ENCODE results near the gene ZNF771.
A peak's percentile ranks its signal among the peaks of the same experiment; 100 is the strongest.

The ZNF771 gene

DNA sequence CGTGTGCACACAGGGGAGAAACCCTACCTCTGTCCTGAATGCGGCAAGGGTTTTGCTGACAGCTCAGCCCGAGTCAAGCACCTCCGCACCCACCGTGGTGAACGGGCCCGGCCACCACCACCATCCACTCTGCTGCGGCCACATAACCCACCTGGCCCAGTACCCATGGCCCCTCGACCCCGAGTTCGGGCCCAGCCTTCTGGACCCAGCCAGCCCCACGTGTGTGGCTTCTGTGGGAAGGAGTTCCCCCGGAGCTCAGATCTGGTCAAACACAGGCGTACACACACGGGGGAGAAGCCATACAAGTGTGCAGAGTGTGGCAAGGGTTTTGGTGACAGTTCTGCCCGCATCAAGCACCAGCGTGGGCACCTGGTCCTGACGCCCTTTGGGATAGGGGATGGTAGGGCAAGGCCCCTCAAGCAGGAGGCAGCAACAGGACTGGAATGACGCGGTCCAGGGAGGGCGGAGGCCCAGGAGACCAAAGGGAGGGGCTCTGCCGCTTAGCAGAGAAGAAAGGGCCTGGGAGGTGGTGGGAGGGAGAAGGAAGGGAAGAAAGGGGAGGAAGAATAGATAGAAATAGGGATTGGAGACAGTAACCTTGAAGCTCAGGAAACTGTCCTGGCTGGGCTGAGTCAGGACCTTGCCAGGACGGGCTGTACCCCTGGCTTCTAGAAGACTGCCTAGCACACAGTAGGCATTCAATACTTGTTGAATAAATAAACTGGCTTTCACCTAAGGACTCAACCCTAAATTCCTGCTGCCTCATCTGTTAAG is 8.6 kb upstream of the ZNF771 start:
- H3K9me3 ChIP-seq (ENCODE audit: control insufficient read depth, low read length) = no peaks in the 10 kb centered on the region
- H3K27ac ChIP-seq (ENCODE audit: insufficient read depth, low read length, poor library complexity, severe bottlenecking) = peak overlapping the region; percentile 30
- DNase-seq = no peak
- no peak overlapping the region for H3K4me3 ChIP-seq (ENCODE audit: insufficient read depth, low read depth, low read length, poor library complexity, severe bottlenecking)
- no peaks in the 10 kb centered on the region for H3K27me3 ChIP-seq (replicated peaks; ENCODE audit: control insufficient read depth, insufficient read depth, low read length, poor library complexity, severe bottlenecking)
- peaks cover 14% of the 10 kb centered on the region for H3K36me3 ChIP-seq (ENCODE audit: control insufficient read depth, insufficient read depth, low read length)
- H3K4me1 ChIP-seq (ENCODE audit: control insufficient read depth, insufficient read depth, low read length, poor library complexity, severe bottlenecking) = peaks cover 18% of the 10 kb centered on the region

DNA sequence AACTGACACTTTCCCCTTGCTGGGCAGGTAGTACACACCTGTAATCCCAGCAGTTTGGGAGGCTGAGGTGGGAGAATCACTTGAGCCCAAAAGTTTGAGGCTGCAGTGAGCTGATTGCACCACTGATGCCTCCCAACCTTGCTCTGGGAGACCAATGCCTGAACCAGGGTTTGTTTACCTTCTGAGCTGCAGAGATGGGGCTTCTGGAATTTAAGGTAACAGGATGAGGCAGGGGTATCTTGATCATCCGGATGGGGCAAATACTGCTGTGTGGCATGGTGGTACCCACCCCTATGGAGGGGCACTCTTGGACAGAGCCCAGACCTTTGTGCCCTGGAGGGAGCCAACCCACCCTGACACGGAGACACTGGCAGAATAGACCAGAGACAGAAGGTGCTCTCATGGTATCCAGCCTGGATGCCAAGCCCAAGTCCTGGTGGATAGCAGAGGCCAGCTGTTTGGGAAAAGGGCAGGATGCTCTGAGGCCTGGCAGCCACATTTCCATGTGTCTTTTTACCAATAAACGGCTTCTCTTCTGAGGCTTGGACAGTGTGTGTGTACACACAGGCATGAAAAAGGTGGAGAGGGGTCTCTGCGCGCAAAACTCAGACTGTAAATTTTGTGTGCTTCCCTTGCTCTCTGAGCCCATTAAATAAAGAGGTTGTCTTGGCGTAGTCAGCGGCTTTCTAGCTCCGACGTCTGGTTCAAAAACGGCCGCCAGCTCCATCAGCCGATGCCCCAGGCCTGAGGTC is 7.8 kb upstream of the ZNF771 start:
- Histone ChIP-seq H3K4me3 (ENCODE audit: insufficient read depth, low read depth, low read length, poor library complexity, severe bottlenecking) (peak overlapping the region; percentile 75), H3K27ac (ENCODE audit: insufficient read depth, low read length, poor library complexity, severe bottlenecking) (peak overlapping the region; percentile 30), H3K27me3 (replicated peaks; ENCODE audit: control insufficient read depth, insufficient read depth, low read length, poor library complexity, severe bottlenecking) (no peaks in the 10 kb centered on the region), H3K36me3 (ENCODE audit: control insufficient read depth, insufficient read depth, low read length) (peaks cover 14% of the 10 kb centered on the region), H3K4me1 (ENCODE audit: control insufficient read depth, insufficient read depth, low read length, poor library complexity, severe bottlenecking) (peaks cover 18% of the 10 kb centered on the region), H3K9me3 (ENCODE audit: control insufficient read depth, low read length) (no peaks in the 10 kb centered on the region)
- DNase-seq = no peak

DNA sequence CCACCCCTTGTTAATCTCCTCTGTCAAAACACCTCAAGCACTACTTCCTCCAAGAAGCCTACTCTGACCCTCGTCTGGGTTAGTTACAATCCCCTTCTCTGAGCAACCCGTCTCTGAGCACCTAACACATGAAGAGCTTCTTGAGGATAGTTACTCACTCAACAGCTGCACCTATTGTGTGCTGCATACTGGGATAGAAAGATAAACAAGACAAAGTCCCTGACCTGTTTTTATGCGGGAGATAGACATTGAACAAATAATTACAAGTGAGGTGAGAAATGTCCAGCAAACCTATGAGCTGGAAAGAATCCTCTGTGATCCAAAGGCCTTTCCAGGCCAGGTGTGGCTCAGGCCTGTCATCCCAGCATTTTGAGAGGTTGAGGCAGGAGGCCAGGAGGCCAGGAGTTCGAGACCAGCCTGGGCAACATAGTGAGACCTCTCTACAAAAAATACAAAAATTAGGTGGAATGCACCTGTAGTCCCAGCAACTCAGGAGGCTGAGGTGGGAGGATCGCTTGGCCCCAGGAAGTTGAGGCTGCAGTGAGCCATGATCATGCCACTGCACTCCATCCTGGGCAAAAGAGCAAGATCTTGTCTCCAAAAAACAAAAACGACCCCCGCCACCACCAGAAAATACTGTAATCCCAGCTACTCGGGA is 5.5 kb upstream of the ZNF771 start:
- no peak for DNase-seq
- no peak overlapping the region for H3K4me3 ChIP-seq (ENCODE audit: insufficient read depth, low read depth, low read length, poor library complexity, severe bottlenecking)
- H3K36me3 ChIP-seq (ENCODE audit: control insufficient read depth, insufficient read depth, low read length) = peaks cover 14% of the 10 kb centered on the region
- no peaks in the 10 kb centered on the region for H3K27me3 ChIP-seq (replicated peaks; ENCODE audit: control insufficient read depth, insufficient read depth, low read length, poor library complexity, severe bottlenecking)
- peaks cover 14% of the 10 kb centered on the region for H3K4me1 ChIP-seq (ENCODE audit: control insufficient read depth, insufficient read depth, low read length, poor library complexity, severe bottlenecking)
- no peak overlapping the region for H3K27ac ChIP-seq (ENCODE audit: insufficient read depth, low read length, poor library complexity, severe bottlenecking)
- H3K9me3 ChIP-seq (ENCODE audit: control insufficient read depth, low read length) = no peaks in the 10 kb centered on the region

GRCh38 chr16:30406795-30407101 is 658 bp upstream of the ZNF771 start:
- no peaks in the 10 kb centered on the region for H3K36me3 ChIP-seq (ENCODE audit: control insufficient read depth, insufficient read depth, low read length)
- peaks cover 18% of the 10 kb centered on the region for H3K4me1 ChIP-seq (ENCODE audit: control insufficient read depth, insufficient read depth, low read length, poor library complexity, severe bottlenecking)
- no peak for DNase-seq
- H3K9me3 ChIP-seq (ENCODE audit: control insufficient read depth, low read length) = no peaks in the 10 kb centered on the region
- H3K27me3 ChIP-seq (replicated peaks; ENCODE audit: control insufficient read depth, insufficient read depth, low read length, poor library complexity, severe bottlenecking) = no peaks in the 10 kb centered on the region
- H3K4me3 ChIP-seq (ENCODE audit: insufficient read depth, low read depth, low read length, poor library complexity, severe bottlenecking) = peak overlapping the region; percentile 77
- peak overlapping the region; percentile 51 for H3K27ac ChIP-seq (ENCODE audit: insufficient read depth, low read length, poor library complexity, severe bottlenecking)

- Histone ChIP-seq H3K36me3 (ENCODE audit: control insufficient read depth, insufficient read depth, low read length) (no peaks in the 10 kb centered on the region), H3K4me1 (ENCODE audit: control insufficient read depth, insufficient read depth, low read length, poor library complexity, severe bottlenecking) (peaks cover 18% of the 10 kb centered on the region), H3K27ac (ENCODE audit: insufficient read depth, low read length, poor library complexity, severe bottlenecking) (peak overlapping the region; percentile 51), H3K4me3 (ENCODE audit: insufficient read depth, low read depth, low read length, poor library complexity, severe bottlenecking) (peak overlapping the region; percentile 77), H3K27me3 (replicated peaks; ENCODE audit: control insufficient read depth, insufficient read depth, low read length, poor library complexity, severe bottlenecking) (no peaks in the 10 kb centered on the region), H3K9me3 (ENCODE audit: control insufficient read depth, low read length) (no peaks in the 10 kb centered on the region)
- no peak for DNase-seq
Measured at GRCh38 chr16:30407804-30408534, 563 bp downstream of the ZNF771 start.

DNA sequence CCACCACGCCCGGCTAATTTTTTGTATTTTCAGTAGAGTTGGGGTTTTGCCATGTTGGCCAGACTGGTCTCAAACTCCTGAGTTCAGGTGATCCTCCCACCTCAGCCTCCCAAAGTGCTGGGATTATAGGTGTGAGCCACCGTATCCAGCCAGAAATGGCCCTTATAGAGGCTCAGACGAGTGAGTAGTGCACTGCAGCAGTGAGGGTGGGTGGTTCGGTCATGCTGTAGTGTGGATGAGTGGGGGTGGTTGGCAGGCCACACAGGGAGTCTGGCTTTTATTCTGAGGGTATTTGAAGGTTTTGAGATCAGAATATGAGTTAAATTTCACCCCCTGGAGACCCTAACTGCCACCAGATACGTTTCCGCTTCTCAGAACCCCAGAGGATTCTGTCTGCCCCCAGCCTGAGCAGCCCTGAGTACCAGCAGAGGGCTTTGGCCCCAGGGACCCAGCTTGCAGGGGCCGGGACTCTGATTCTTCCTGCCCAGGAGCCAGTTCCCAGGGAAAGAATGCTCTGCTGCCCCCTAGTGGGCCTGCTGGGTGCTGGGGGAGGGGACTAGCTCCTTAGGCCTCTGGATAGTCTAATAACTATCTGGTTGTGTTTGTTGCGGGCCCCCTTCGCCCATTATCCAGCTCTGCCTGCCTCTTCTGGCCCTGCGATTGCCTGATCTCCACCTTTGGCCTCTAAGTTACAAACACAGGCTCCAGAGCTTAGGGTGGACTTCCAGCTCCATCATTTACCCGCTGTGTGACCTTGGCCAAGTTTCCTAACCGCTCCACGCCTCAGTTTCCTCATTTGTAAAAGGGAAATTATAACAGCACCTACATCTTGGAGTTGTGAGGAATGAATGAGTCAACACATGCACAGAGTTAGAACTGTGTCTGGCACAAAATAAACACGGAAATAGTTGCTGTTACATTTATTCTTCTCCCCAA is 2.0 kb downstream of the ZNF771 start:
- Histone ChIP-seq H3K36me3 (ENCODE audit: control insufficient read depth, insufficient read depth, low read length) (no peaks in the 10 kb centered on the region), H3K27ac (ENCODE audit: insufficient read depth, low read length, poor library complexity, severe bottlenecking) (no peak overlapping the region), H3K27me3 (replicated peaks; ENCODE audit: control insufficient read depth, insufficient read depth, low read length, poor library complexity, severe bottlenecking) (no peaks in the 10 kb centered on the region), H3K9me3 (ENCODE audit: control insufficient read depth, low read length) (no peaks in the 10 kb centered on the region), H3K4me1 (ENCODE audit: control insufficient read depth, insufficient read depth, low read length, poor library complexity, severe bottlenecking) (peaks cover 18% of the 10 kb centered on the region), H3K4me3 (ENCODE audit: insufficient read depth, low read depth, low read length, poor library complexity, severe bottlenecking) (no peak overlapping the region)
- peak; percentile 82 to 88 (median 86) for DNase-seq

GRCh38 chr16:30413112-30413806 is 5.9 kb downstream of the ZNF771 start:
- no peak overlapping the region for H3K27ac ChIP-seq (ENCODE audit: insufficient read depth, low read length, poor library complexity, severe bottlenecking)
- no peak for DNase-seq
- no peaks in the 10 kb centered on the region for H3K36me3 ChIP-seq (ENCODE audit: control insufficient read depth, insufficient read depth, low read length)
- peaks cover 12% of the 10 kb centered on the region for H3K4me1 ChIP-seq (ENCODE audit: control insufficient read depth, insufficient read depth, low read length, poor library complexity, severe bottlenecking)
- no peak overlapping the region for H3K4me3 ChIP-seq (ENCODE audit: insufficient read depth, low read depth, low read length, poor library complexity, severe bottlenecking)
- H3K9me3 ChIP-seq (ENCODE audit: control insufficient read depth, low read length) = no peaks in the 10 kb centered on the region
- H3K27me3 ChIP-seq (replicated peaks; ENCODE audit: control insufficient read depth, insufficient read depth, low read length, poor library complexity, severe bottlenecking) = no peaks in the 10 kb centered on the region

GRCh38 chr16:30414159-30414558 is 6.8 kb downstream of the ZNF771 start:
- no peaks in the 10 kb centered on the region for H3K36me3 ChIP-seq (ENCODE audit: control insufficient read depth, insufficient read depth, low read length)
- no peaks in the 10 kb centered on the region for H3K27me3 ChIP-seq (replicated peaks; ENCODE audit: control insufficient read depth, insufficient read depth, low read length, poor library complexity, severe bottlenecking)
- no peaks in the 10 kb centered on the region for H3K9me3 ChIP-seq (ENCODE audit: control insufficient read depth, low read length)
- no peak overlapping the region for H3K4me3 ChIP-seq (ENCODE audit: insufficient read depth, low read depth, low read length, poor library complexity, severe bottlenecking)
- no peak overlapping the region for H3K27ac ChIP-seq (ENCODE audit: insufficient read depth, low read length, poor library complexity, severe bottlenecking)
- H3K4me1 ChIP-seq (ENCODE audit: control insufficient read depth, insufficient read depth, low read length, poor library complexity, severe bottlenecking) = peaks cover 13% of the 10 kb centered on the region
- DNase-seq = no peak
